MM.1S (cell line): ENCODE measurements around the gene MITF.

Source experiments
- DNase-seq: peaks from one replicate; pipeline ENCODE4 v3.0.0-alpha.2; 2015
- H2AFZ ChIP-seq: fragments of 300-600 bp; sonication (generic); 2 replicates; pipeline ENCODE4 v1.6.0; 2016; ENCODE audit warnings: antibody characterized with exemption, low read length
- H3F3A ChIP-seq: fragments of 300-600 bp; sonication (generic); 2 replicates; pipeline ENCODE4 v1.6.1; 2016; ENCODE audit warnings: mild to moderate bottlenecking, antibody characterized with exemption, low read length, moderate library complexity, mixed read lengths; ENCODE audit not compliant: insufficient read depth
- H3K27ac ChIP-seq: fragments of 300-600 bp; sonication (generic); 2 replicates; pipeline ENCODE4 v1.5.1; 2016; ENCODE audit warnings: mild to moderate bottlenecking, low read length
- H3K27me3 ChIP-seq: fragments of 300-600 bp; sonication (generic); replicated peaks from 2 replicates; pipeline ENCODE4 v1.6.0; 2016; ENCODE audit warnings: low read length; ENCODE audit not compliant: insufficient read depth
- H3K36me3 ChIP-seq: fragments of 300-600 bp; sonication (generic); replicated peaks from 2 replicates; pipeline ENCODE4 v1.6.1; 2016; ENCODE audit warnings: mild to moderate bottlenecking, low read length, mixed read lengths; ENCODE audit not compliant: insufficient read depth
- H3K4me1 ChIP-seq: fragments of 300-600 bp; sonication (generic); 2 replicates; pipeline ENCODE4 v1.6.1; 2016; ENCODE audit warnings: low read length, mixed read lengths
- H3K4me2 ChIP-seq: fragments of 300-600 bp; sonication (generic); 2 replicates; pipeline ENCODE4 v1.6.0; 2016; ENCODE audit warnings: low read depth, low read length
- H3K4me3 ChIP-seq: fragments of 300-600 bp; sonication (generic); 2 replicates; pipeline ENCODE4 v1.5.1; 2016; ENCODE audit warnings: low read length, mixed read lengths
- H3K79me2 ChIP-seq: fragments of 300-600 bp; sonication (generic); 2 replicates; pipeline ENCODE4 v1.6.1; 2016; ENCODE audit warnings: mixed run types, low read length, mixed read lengths
- H3K9ac ChIP-seq: fragments of 300-600 bp; sonication (generic); 2 replicates; pipeline ENCODE4 v1.6.1; 2016; ENCODE audit warnings: low read length, mixed read lengths
- H3K9me2 ChIP-seq: fragments of 300-600 bp; sonication (generic); replicated peaks from 2 replicates; pipeline ENCODE4 v1.6.1; 2016; ENCODE audit warnings: mild to moderate bottlenecking, low read length, mixed read lengths; ENCODE audit not compliant: insufficient read depth
- H3K9me3 ChIP-seq: fragments of 300-600 bp; sonication (generic); replicated peaks from 2 replicates; pipeline ENCODE4 v1.6.1; 2016; ENCODE audit warnings: mild to moderate bottlenecking, low read length, mixed read lengths; ENCODE audit not compliant: insufficient read depth
- H4K20me1 ChIP-seq: fragments of 300-600 bp; sonication (generic); 2 replicates; pipeline ENCODE4 v1.6.1; 2016; ENCODE audit warnings: mild to moderate bottlenecking, low read length, moderate library complexity, mixed read lengths; ENCODE audit not compliant: insufficient read depth
- EZH2 ChIP-seq: fragments of 300-600 bp; sonication (generic); optimal IDR thresholded peaks from 2 replicates; pipeline ENCODE3; 2017; ENCODE audit warnings: low read depth, mild to moderate bottlenecking, antibody characterized with exemption, low read length, mixed read lengths
- EZH2phosphoT487 ChIP-seq: fragments of 300-600 bp; sonication (generic); IDR thresholded peaks from 2 replicates; pipeline ENCODE4 v1.6.1; 2018; ENCODE audit warnings: antibody characterized with exemption, low read length
- TF ChIP-seq, protein P1 (sequence below): fragments of 300-600 bp; sonication (generic); IDR thresholded peaks from 2 replicates; pipeline ENCODE4 v1.5.1; 2016; ENCODE audit warnings: antibody characterized with exemption, low read length, mixed read lengths

Gene MITF

DNA sequence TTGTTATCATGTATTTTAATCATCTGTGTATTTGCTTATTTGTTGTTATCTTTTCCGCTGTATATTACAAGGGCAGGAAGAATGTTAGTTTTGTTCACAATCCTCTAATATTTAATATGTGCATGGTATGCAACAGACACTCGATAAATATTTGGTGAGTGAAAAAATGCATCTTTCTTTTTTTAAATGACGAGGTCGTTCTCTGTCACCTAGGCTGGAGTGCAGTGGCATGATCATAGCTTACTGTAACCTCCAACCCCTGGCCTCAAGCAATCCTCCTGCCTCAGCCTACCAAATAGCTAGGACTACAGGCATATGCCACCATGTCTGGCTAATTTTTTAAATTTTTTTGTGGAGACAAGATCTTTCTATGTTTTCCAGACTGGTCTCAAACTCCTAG lies 66.2 kb downstream of the MITF start:
- Histone ChIP-seq H3K9ac (no peak overlapping the region), H3K9me3 (no peaks in the 10 kb centered on the region), H3K36me3 (no peaks in the 10 kb centered on the region), H2AFZ (no peak overlapping the region), H4K20me1 (no peaks in the 10 kb centered on the region), H3K4me1 (no peaks in the 10 kb centered on the region; the same call in 1 of the 2 replicates), H3K27ac (no peak overlapping the region), H3F3A (no peaks in the 10 kb centered on the region), H3K9me2 (no peaks in the 10 kb centered on the region), H3K4me3 (no peak overlapping the region), H3K79me2 (no peaks in the 10 kb centered on the region), H3K4me2 (no peak overlapping the region), H3K27me3 (no peaks in the 10 kb centered on the region)
- DNase-seq, result no peak
- no peak for TF ChIP-seq EZH2
- TF ChIP-seq EZH2phosphoT487, result no peak
- TF ChIP-seq, protein P1, sequence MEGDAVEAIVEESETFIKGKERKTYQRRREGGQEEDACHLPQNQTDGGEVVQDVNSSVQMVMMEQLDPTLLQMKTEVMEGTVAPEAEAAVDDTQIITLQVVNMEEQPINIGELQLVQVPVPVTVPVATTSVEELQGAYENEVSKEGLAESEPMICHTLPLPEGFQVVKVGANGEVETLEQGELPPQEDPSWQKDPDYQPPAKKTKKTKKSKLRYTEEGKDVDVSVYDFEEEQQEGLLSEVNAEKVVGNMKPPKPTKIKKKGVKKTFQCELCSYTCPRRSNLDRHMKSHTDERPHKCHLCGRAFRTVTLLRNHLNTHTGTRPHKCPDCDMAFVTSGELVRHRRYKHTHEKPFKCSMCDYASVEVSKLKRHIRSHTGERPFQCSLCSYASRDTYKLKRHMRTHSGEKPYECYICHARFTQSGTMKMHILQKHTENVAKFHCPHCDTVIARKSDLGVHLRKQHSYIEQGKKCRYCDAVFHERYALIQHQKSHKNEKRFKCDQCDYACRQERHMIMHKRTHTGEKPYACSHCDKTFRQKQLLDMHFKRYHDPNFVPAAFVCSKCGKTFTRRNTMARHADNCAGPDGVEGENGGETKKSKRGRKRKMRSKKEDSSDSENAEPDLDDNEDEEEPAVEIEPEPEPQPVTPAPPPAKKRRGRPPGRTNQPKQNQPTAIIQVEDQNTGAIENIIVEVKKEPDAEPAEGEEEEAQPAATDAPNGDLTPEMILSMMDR, result no peak

DNA sequence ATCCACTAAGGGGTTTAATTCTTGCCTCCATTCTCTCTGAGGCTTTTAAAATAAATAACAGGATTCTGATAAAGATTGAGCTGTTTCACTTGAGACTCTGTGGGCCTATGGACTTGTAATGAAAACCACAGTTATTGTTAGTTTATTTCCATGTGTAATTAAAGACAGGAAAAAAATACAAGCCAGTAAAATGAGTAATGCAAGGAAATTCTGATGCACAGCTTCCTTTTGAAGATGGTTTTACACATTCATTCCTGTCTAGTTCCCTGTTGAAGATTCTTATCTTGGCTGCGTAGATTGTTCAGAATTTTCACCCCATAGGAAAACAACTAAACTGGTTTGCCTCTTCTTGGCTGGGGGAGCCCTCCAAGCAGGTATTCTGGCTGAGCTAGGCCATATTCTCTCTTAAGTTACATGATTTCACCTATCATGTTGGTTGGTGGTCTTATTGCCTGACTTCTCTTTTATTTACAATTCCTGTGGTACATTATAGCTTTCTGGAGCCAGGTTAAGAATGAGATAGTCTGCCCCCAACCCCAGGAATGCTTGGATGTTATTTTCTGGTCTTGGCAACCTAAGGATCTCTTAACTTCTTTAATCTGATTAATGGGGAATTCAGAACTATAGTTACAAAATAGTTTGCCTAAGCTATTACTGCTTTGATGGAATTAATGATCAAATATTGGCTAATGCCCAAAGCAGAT lies 67.6 kb downstream of the MITF start:
- no peak for DNase-seq
- no peaks in the 10 kb centered on the region for H3K27me3 ChIP-seq
- H3K9ac ChIP-seq, result no peak overlapping the region
- H3K79me2 ChIP-seq, result no peaks in the 10 kb centered on the region
- no peaks in the 10 kb centered on the region for H3K36me3 ChIP-seq
- no peak overlapping the region for H3K4me3 ChIP-seq
- H4K20me1 ChIP-seq, result no peaks in the 10 kb centered on the region
- H3K9me3 ChIP-seq, result no peaks in the 10 kb centered on the region
- H2AFZ ChIP-seq, result no peak overlapping the region
- H3K27ac ChIP-seq, result no peak overlapping the region
- H3K9me2 ChIP-seq, result no peaks in the 10 kb centered on the region
- no peak overlapping the region for H3K4me2 ChIP-seq
- H3K4me1 ChIP-seq, result no peaks in the 10 kb centered on the region; the same call in 1 of the 2 replicates
- TF ChIP-seq EZH2phosphoT487 (no peak), EZH2 (no peak)
- TF ChIP-seq, protein P1, result no peak
- no peaks in the 10 kb centered on the region for H3F3A ChIP-seq

DNA sequence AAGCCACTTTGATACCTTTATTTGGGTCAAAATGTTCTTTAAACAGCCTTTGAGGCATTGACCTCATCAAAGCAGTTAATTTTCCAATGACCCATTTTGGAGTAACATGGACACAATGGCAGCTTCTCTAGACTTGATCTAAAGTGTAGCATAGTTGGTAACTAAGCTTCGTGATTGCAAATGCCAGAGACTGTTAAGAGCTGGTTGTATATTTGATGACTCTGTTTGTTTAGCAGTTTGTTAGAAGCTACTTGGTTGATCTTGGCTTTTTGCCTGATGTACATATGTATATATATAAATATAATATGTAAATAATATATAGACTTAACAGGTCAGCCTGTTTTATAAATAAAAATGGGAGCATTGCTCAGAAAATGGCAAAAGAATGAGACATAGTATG lies 68.4 kb downstream of the MITF start:
- Histone ChIP-seq H3K27ac (no peak overlapping the region), H3K36me3 (no peaks in the 10 kb centered on the region), H3K79me2 (no peaks in the 10 kb centered on the region), H3K9ac (no peak overlapping the region), H3K4me1 (no peaks in the 10 kb centered on the region; the same call in 1 of the 2 replicates), H3F3A (no peaks in the 10 kb centered on the region), H3K9me2 (no peaks in the 10 kb centered on the region), H3K9me3 (no peaks in the 10 kb centered on the region), H3K27me3 (no peaks in the 10 kb centered on the region), H4K20me1 (no peaks in the 10 kb centered on the region), H2AFZ (no peak overlapping the region), H3K4me2 (no peak overlapping the region), H3K4me3 (no peak overlapping the region)
- TF ChIP-seq EZH2phosphoT487, result no peak
- TF ChIP-seq EZH2, result no peak
- TF ChIP-seq, protein P1, result no peak
- DNase-seq, result no peak
